HEK293T (cell line): Measurements from ENCODE around the gene ABCB1.
"Not testable (repeated sequence)": the region's sequence is repeated elsewhere in the genome, so short reads cannot be mapped to it uniquely, and the experiment has no call there.

ENCODE experiments used
- CTBP1 ChIP-seq: fragments of 450-650 bp; IDR thresholded peaks from 2 replicates; pipeline ENCODE4 v1.6.1; 2016; ENCODE audit warnings: borderline replicate concordance
- ELF4 ChIP-seq: fragments of 450-650 bp; IDR thresholded peaks from 2 replicates; pipeline ENCODE4 v1.6.1; 2017; ENCODE audit warnings: antibody characterized with exemption
- FOXM1 ChIP-seq: fragments of 450-650 bp; IDR thresholded peaks from 2 replicates; pipeline ENCODE4 v1.6.1; 2017; ENCODE audit warnings: mild to moderate bottlenecking, borderline replicate concordance
- L3MBTL2 ChIP-seq: fragments of 450-650 bp; conservative IDR thresholded peaks from 2 replicates; pipeline ENCODE4 v1.6.1; 2016; ENCODE audit warnings: mild to moderate bottlenecking
- LEF1 ChIP-seq: fragments of 450-650 bp; IDR thresholded peaks from 2 replicates; pipeline ENCODE4 v1.6.1; 2017; ENCODE audit warnings: mild to moderate bottlenecking, borderline replicate concordance
- PKNOX1 ChIP-seq: fragments of 450-650 bp; IDR thresholded peaks from 2 replicates; pipeline ENCODE4 v1.6.1; 2016
- SP1 ChIP-seq: fragments of 450-650 bp; IDR thresholded peaks from 2 replicates; pipeline ENCODE4 v1.6.1; 2017
- TARDBP ChIP-seq: fragments of 450-650 bp; IDR thresholded peaks from 2 replicates; pipeline ENCODE4 v1.6.1; 2016
- ZNF384 ChIP-seq: fragments of 450-650 bp; IDR thresholded peaks from 2 replicates; pipeline ENCODE4 v1.6.1; 2016

GRCh38 chr7:87572513-87572912 is 28.2 kb downstream of the ABCB1 start:
- not testable (repeated sequence) for TF ChIP-seq LEF1, TARDBP, ZNF384, ELF4, FOXM1, L3MBTL2, PKNOX1, CTBP1, SP1
